KBM-7 (cell line): ENCODE data around the gene ENOX1.
A peak's percentile ranks its signal among the peaks of the same experiment; 100 is the strongest.

Source experiments
- DNase-seq: peaks from one replicate; pipeline ENCODE4 v3.0.0-alpha.2; 2015
- in situ Hi-C: fragments of 300-500 bp; cut with MboI; formaldehyde crosslinking; loops from 2 replicates; pipeline ENCODE4 v1.14.3; 2020; ENCODE audit warnings: low sequenced_read_pairs, low pct_unique_long_range_greater_than_20kb, mixed read lengths

The ENOX1 gene

DNA sequence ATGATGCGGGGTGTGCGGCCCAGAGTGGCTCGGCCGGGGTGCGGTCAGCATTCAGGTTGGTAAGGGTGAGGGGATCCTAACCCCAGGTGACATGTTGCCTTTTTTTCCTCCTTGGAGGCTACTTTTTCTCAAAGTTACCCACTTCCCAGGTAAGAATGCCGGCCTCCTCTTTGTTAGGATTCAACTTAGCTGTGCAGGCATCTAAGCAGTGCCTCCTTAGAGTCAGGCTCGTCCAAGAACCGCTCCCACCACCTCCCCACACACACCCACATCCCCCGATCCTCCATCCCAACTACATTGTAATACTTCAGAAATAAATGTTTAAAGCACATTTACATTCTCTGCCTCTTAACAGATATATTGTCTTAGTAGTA, 733 bp upstream of the ENOX1 start:
- in situ Hi-C loops, result no loop called here

GRCh38 chr13:43786472-43786765, 353 bp downstream of the ENOX1 start:
- no peak for DNase-seq
- in situ Hi-C loops, result no loop called here

More for the DNA sequence above, 733 bp upstream of the ENOX1 start:
- DNase-seq, result no peak

DNA sequence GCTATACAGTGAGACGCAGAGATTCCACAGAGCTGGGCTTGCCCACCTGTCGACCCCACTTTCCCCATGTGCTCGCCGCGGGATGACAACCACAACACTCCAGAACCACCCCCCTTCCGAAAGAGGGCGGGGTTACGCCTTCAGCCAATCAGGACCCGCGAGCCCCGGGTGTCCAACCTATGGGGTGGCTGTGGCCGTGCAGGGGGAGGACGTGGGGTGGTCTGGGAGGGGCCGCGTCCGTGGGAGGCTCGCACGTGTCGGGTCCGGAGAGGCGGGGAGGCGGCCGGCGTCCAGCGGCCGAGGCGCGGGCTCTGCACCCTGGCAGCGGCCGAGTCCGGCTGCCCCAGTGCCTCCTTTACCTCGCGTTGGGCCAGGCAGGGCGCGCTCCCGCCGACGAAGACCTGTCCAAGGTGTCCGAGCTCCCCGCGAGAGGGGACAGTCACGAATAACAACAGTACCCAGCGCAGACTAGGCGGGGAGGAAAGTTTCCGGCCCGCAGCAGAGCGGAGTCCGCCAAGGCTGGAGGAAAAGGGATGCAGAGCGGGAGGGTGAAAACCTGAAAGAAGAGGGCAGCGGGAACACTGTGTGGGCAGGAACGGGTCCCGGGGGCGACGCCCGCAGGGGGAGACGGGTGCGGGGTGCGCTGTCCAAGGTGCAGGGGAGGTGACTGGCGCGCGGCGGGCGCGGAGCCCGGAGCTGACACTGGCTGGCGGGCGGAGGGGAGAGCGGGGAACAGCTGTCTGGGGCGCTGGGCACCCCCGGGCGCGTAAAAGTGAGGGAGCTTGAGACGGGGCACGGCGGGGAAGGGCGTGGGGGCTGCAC, 911 bp downstream of the ENOX1 start:
- in situ Hi-C loops, result no loop called here
- DNase-seq, result peak; percentile 36

DNA sequence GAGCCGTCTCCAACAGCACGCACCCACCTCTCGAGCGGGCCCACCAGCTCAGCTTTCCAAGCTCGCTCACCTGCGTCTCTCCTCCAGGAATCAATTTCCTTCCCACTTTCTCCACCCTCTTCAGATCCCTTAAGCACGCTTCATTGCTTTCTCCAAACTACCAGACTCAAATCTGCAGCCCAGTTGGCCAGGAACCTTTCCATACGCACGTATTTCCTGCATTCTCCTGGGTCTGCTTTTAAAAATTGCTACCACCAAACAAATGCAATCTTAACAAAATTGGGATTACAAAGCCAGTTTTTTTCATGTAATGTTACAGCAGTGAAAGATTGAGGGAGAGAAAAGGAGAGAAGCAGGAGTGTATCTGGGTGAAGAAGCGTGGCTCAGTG, 1.5 kb downstream of the ENOX1 start:
- in situ Hi-C loops, result no loop called here
- DNase-seq, result no peak

DNA sequence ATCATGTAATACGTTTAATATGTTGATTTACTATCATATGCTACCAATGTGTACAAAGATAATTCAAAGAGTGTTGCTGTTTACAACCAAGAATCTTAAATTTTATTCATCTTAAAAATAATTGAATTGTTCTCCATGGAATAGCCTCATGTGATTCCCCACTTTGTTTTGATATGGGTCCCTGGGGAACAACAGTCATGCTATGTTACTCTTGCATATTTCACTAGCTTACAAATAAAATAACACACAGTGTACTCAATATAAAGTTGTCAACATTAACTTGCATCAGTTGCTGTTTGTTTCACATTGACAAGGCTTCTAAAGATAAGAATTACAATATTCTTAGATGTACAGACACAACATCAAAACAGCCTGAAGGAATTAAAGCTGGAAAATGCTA, 2.3 kb downstream of the ENOX1 start:
- DNase-seq, result no peak
- in situ Hi-C loops, result no loop called here

DNA sequence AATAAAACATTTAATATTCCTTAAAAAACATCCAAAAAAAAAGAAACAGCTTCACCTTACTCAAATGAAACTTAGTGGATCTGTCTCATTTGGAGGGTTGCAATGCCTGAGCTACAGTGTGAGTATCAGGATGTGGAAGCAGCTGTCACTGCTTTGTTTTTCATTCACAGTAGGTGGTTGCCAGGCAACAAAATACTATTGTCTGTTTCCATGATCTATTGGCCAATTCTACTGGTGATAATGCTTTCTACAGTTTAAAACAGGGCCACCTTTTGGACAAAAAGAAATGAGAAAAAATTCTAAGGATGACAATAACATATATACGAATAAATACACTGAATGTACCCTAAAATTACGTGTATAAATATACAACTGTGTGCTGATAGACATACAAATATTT, 3.0 kb downstream of the ENOX1 start:
- peak; percentile 52 for DNase-seq
- in situ Hi-C loops, result no loop called here

DNA sequence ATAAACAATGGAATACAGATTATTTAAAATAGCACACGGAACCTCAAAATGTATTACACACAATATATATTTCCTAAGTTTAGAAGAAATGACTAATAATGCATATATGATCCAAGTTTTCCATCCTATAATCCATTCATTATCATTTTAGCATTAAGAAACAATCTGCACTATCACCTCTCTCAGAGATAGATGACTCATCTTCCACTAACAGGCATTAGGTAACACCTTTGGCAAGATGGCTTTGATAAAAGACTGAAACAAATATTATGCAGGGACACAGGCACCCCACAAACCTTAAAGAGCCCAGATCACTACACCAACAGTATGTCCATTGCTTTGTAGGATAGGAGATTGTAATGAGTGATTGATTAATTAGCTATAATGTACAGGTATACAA, 4.1 kb downstream of the ENOX1 start:
- no peak for DNase-seq
- in situ Hi-C loops, result no loop called here

DNA sequence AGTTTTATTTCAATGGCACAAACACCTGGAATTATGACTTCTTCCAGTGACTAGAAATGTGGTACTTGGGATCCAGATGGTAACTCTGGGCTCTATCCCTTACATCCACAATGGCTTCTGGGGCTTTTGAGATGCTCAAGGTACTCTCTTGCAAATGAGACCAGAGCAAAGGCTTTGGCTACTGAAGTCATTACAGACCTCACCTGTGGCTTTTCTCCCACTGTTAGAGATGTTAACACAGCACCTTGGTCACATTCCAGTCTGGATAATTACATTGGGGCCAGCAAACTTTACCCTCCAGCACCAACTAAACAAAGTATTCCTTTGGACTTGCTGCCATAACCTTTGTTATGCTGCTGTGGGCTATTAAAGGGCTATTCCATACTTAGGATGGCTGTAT, 6.1 kb downstream of the ENOX1 start:
- in situ Hi-C loops, result no loop called here
- DNase-seq, result no peak

- DNase-seq, result no peak
- in situ Hi-C loops, result no loop called here
Observed at GRCh38 chr13:43776501-43777079, 10.2 kb downstream of the ENOX1 start.

- DNase-seq, result no peak
- in situ Hi-C loops, result no loop called here
Observed at GRCh38 chr13:43776006-43776405, 10.8 kb downstream of the ENOX1 start.

- in situ Hi-C loops, result no loop called here
- DNase-seq, result no peak
Observed at GRCh38 chr13:43773602-43774001, 13.2 kb downstream of the ENOX1 start.

DNA sequence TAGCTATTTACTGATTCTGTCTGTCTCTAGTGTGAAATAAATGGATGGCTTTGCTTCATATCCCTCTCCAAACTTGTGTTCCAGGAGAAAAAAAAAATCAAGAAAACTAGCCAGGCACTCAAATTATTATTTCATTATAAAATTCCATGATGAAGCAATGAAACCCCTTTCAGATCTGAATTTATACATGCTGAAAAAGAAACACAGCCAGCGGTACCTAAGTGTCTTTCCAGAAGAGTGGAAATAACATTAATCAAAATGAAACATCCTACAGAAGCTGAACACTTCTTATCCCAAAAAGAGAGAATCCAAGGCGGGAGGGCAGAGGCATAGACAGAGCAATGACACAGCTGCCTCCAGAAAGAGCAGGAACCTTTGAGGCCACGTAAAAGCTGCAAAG, 15.9 kb downstream of the ENOX1 start:
- in situ Hi-C loops, result no loop called here
- no peak for DNase-seq

- DNase-seq, result no peak
- in situ Hi-C loops, result no loop called here
Observed at GRCh38 chr13:43769529-43769928, 17.2 kb downstream of the ENOX1 start.

DNA sequence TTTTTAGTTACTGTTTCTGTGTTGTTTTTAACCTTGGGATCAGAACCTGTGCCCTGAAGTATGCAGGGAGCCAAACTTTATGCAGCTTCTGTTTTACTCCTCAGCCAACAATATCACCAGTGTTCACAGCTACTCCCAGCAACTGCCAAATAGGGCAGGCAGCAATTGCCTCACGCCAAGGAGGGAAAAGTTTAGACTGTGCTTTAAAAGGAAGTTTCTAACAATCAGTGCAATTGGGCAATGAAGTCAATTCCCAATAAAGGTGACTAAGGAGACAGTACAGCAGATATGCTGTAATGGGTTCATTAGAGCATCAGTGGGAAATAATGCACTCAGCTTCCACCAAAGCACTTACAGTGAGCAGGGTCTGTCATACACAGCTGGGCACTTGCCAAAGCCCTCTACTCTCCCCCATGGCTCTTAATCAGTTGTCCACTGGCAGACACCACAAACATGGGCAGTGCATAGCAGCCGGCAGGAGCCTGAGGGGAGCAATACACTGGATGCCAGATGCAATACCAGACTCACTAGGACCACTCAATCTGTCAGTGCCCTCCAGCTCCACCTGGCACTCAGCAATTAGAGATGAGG, 19.3 kb downstream of the ENOX1 start:
- no peak for DNase-seq
- in situ Hi-C loops, result no loop called here

DNA sequence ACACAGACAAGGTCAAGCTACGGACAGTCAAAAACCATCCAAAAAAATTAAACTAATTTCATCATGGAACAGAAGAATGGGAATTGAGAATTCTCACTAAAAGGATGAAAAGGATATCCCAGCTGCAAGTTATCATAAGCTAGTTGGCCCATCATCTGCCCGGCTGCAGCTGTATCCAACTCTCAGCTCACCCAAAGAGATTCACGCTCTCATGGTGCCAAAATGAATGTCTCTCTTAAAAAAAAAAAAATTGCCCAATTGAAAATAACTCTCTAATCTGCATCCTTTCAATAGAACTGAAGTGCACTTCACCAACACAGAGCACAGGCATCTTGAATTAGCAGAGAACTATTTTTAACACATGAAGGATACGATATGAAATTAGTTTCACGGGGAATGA, 20.0 kb downstream of the ENOX1 start:
- DNase-seq, result no peak
- in situ Hi-C loops, result no loop called here

DNA sequence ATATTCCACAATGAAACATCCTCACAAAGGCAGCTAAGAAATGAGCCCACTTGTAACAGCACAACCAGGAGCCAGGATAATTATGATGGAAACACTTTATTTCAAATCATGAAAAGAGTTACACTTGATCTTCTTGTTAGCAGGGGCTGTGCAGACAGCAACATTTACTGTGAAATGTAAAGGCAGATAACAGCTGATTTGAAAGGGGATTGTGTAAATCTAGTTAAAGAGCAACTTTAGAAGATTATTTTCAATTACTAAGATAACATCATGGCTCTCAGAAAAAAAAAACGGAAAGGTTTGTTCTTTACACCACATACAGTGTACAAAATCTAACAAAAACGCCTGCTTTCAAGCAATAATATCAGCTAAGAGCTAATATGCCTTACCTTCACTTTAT, 22.4 kb downstream of the ENOX1 start:
- DNase-seq, result no peak
- in situ Hi-C loops, result no loop called here

- DNase-seq, result no peak
- in situ Hi-C loops, result no loop called here
Observed at GRCh38 chr13:43763143-43763759, 23.5 kb downstream of the ENOX1 start.

DNA sequence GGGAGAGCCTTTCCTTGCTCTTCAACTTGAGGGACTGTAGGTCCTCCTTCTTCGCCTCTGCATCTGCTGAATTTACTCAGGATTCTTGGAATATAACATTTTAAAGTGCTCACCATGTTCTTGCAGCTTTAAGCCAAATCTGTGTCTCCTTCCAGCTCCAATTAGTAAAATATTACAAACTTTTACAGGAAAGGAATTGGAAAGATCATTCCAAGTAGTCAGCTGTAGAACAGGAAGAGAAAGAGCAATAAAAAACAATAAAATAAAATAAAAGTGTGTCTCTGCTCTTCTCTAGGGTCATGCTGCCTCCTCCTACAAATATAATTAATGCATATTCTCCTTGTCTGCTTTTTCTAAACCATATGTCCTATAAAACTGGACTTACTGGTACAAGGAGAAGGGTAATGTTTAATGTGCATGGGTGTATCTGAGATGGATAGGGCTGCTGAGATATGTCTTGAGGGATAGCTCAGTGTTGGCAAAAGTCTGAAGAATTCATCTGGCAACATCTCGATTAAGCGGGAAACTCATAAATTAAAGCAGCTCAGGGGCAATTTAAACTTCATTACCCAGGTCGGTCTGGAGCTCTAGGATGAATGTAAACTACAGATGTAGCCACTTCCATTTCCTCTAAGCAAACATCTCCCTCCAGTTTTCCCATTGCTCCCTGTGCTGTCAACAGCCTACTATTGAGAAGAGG, 25.0 kb downstream of the ENOX1 start:
- in situ Hi-C loops, result no loop called here
- no peak for DNase-seq

DNA sequence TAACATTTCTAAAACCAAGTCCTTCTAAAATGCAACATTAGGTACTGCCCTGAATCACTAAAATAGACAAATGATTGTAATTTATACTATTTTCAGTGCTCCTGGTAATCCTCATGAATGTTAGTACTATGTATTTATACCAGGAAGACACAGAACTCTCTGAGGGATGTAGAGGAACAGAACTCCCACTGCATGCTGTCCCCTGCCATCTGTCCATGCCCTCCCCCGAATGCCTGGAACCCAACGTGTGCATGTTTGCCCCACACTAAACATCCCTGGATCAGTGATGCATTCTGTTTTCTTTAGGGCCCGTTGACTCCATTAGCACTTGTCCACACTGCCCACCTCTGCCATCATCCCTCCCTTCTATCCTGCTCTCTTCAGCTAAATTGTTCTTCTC, 26.5 kb downstream of the ENOX1 start:
- in situ Hi-C loops, result no loop called here
- no peak for DNase-seq

- DNase-seq, result no peak
- in situ Hi-C loops, result no loop called here
Observed at GRCh38 chr13:43758834-43759233, 27.9 kb downstream of the ENOX1 start.
